Natural killer cell treated with Interleukin-12 subunit alpha and Interleukin-12 subunit beta and Interleukin-15 and Interleukin-18, amount 100 ng/mL, for 72 hours (primary cell): Measurements from ENCODE around the gene UCP3. TPM values are rescaled to one million over a fixed set of nuclear protein-coding genes. Genes with fewer than 3 reads are reported as not detected.

ENCODE experiments used
- ATAC-seq, 2 donors: fragments of 150-1000 bp; cut with Tn5 transposase in 1 of 2; sonication (Bioruptor Pico), chemical (Tn5 transposase) in 1 of 2; 2 replicates each; pipeline ENCODE4 v1.10.0; 2021
- DNase-seq: peaks from one replicate; pipeline ENCODE4 v3.0.0; 2022; ENCODE audit warnings: low spot score
- H3K27ac Mint-ChIP-seq, 2 donors: 1 replicate in 1 of 2; 2 replicates in 1 of 2; pipeline ENCODE4 v1.8.0; 2022; ENCODE audit warnings: mixed read lengths in 2 of 2, mild to moderate bottlenecking in 1 of 2, moderate library complexity in 1 of 2
- H3K27me3 Mint-ChIP-seq, 2 donors: 1 replicate in 1 of 2; 2 replicates in 1 of 2; pipeline ENCODE4 v1.8.0; 2022; ENCODE audit warnings: mixed read lengths in 2 of 2
- H3K36me3 Mint-ChIP-seq: one replicate; pipeline ENCODE4 v1.8.0; 2022; ENCODE audit warnings: mixed read lengths
- H3K4me1 Mint-ChIP-seq, 2 donors: 1 replicate in 1 of 2; 2 replicates in 1 of 2; pipeline ENCODE4 v1.8.0; 2022; ENCODE audit warnings: low read depth in 2 of 2, mixed read lengths in 2 of 2, mild to moderate bottlenecking in 1 of 2
- H3K4me3 Mint-ChIP-seq: one replicate; pipeline ENCODE4 v1.8.0; 2022; ENCODE audit warnings: mixed read lengths
- H3K9me3 Mint-ChIP-seq: 2 replicates; pipeline ENCODE4 v1.8.0; 2022; ENCODE audit warnings: mixed read lengths
- total RNA-seq, 2 donors: library from RNA; stranded (reverse); gene quantifications; one replicate each; pipeline ENCODE4 v1.2.3, GENCODE V29; 2022

UCP3 gene
- total RNA-seq, 2 donors from 2014 or later: 5.2 to 7.2 TPM

DNA sequence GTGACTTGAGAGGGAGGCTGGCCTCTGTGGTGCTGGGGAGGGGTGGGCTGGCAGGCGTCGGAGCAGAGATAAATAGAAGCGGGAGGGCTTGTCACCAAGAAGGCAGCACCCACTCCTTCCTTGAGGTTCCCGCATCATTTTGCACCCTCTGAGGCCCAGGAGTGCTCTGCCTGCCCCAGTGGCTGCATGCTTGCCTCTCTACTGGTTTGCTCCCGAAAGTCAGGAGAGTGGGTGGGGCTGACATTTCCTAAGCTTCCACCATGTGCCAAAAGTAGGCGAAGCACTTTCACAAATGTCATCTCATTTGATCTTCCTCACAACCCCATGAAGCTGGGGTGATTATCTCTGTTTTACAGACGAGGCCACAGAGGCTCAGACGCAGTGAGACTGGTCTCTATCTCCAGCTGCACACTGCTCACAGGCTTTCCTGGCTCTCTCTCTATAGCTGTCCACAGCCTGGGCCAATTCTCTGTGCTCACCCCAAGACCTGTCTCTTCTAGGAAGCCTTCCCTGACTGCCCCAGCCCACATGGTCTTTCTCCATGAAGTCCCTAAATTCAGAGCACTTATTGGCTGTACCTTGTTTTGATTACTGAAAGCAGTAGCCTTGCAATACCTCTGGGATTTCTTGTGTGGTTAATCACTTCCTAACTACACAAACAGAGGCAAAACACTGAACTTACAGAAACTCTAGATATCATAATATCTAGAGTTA is 2.6 kb upstream of the UCP3 start:
- peak; percentile 78 to 89 for ATAC-seq
- H3K4me3 Mint-ChIP-seq: peak overlapping the region; percentile 64
- peak overlapping the region; percentile 88 to 93 for H3K27ac Mint-ChIP-seq
- H3K4me1 Mint-ChIP-seq: peaks cover 40 to 45% of the 10 kb centered on the region in 2 donors
- peaks cover 8% of the 10 kb centered on the region for H3K36me3 Mint-ChIP-seq
- H3K9me3 Mint-ChIP-seq: no peaks in the 10 kb centered on the region
- no peaks in the 10 kb centered on the region for H3K27me3 Mint-ChIP-seq
- peak; percentile 65 for DNase-seq

DNA sequence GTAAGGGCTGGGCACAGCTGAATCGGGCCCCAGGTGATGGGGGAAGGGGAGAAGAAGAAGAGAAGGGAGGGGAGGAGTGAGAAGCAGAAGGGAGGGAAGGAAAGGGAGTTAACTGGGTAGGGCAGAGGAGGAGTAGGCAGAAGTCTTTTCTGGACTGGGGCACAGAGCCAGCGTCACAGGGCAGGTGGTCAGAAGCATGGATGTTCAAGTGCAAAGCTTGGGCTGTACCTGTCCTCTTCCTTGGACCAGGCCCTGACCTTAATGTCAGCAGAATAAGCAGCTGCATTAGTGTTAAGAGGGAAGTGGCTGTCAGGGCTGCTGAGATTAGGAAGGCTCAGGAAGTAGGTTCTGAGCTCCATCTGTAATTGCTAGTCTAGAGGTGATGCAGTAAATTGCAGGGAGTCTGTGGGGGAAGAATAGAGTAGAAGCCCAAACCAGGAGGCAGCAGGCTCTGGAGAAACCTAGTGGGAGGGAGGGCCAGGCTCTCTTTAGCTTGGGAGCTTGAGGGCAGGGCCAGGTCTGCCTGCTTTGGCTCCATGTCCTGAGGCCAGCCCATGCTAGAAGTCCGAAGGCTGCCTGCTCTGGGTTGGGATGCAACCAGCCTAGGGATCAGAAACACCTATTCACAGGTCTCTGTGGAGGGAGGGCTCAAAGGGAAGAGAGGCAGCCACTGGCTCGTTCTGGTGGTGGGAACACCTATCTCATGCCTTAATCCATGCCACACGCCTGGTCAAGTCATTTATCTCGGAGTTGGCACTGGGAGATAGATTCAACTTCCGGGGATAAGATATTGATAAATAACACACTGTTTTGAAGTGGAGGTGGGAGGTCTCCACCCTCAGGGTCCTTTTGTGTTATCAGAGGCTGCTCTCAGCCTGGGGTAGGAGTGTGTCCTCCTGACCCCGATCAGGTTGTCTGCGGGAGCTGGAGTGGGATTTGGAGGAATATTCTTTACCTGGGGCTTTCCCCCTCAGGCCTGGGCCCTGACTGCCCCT is 1.7 kb upstream of the UCP3 start:
- DNase-seq (no peak), ATAC-seq (no peak)
- no peaks in the 10 kb centered on the region for H3K36me3 Mint-ChIP-seq
- H3K27me3 Mint-ChIP-seq: no peaks in the 10 kb centered on the region
- H3K27ac Mint-ChIP-seq: peak overlapping the region; percentile 88 to 93
- peaks cover 41 to 45% of the 10 kb centered on the region in 2 donors for H3K4me1 Mint-ChIP-seq
- peak overlapping the region; percentile 30 for H3K4me3 Mint-ChIP-seq
- H3K9me3 Mint-ChIP-seq: no peaks in the 10 kb centered on the region

DNA sequence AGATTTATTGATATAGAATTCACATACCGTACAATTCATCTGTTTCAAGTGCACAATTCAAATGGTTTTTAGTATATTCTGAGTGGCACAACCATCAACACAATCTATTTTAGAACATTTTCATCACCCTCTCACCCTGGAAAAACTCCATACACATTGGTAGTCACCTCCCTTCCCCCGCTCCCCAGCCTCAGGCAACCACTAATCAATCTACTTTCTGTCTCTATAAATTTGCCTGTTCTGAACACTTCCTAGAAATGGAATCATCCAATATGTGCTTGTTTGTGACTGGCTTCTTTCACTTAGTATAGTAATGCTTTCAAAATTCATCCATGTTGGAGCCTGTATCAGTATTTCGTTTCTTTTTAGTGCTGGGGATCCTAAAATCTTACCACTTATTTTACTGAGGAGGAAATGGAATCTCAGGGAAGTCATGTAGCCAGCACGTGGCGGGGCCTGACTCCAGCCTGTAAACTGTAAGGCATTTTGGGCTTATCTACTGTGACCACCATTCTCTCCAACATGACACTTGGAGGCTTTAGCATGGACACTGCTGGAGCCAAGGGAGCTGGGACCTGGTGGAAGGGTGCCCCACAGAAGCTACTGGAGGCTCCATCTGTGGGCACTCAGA is 905 bp upstream of the UCP3 start:
- H3K4me3 Mint-ChIP-seq: peak overlapping the region; percentile 30
- H3K4me1 Mint-ChIP-seq: peaks cover 49% of the 10 kb centered on the region in 2 donors

DNA sequence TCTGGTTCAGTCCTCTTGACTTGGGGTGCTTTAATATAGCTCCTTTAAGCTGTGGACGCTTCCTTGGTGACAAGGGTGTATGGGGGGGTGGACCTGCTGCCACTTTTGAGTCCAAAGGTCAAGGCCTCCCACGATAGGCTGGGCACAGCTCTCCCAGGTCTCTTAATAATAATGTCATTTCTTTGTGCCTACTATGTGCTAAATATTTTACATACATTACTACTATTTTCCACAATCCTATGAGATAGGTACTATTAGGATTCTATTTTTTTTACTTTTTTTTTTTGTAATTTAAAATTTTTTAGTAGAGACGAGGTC is 304 bp upstream of the UCP3 start:
- DNase-seq (no peak), ATAC-seq (no peak)
- H3K27ac Mint-ChIP-seq: peak overlapping the region; percentile 88 to 93
- H3K4me1 Mint-ChIP-seq: peaks cover 49 to 55% of the 10 kb centered on the region in 2 donors
- no peak overlapping the region for H3K4me3 Mint-ChIP-seq
- no peaks in the 10 kb centered on the region for H3K27me3 Mint-ChIP-seq
- H3K36me3 Mint-ChIP-seq: no peaks in the 10 kb centered on the region
- H3K9me3 Mint-ChIP-seq: no peaks in the 10 kb centered on the region

More for the DNA sequence above, 905 bp upstream of the UCP3 start:
- Mint-ChIP-seq H3K27me3 (no peaks in the 10 kb centered on the region), H3K36me3 (no peaks in the 10 kb centered on the region), H3K27ac (peak overlapping the region; percentile 88 to 93), H3K9me3 (no peaks in the 10 kb centered on the region)
- ATAC-seq (no peak), DNase-seq (no peak)

DNA sequence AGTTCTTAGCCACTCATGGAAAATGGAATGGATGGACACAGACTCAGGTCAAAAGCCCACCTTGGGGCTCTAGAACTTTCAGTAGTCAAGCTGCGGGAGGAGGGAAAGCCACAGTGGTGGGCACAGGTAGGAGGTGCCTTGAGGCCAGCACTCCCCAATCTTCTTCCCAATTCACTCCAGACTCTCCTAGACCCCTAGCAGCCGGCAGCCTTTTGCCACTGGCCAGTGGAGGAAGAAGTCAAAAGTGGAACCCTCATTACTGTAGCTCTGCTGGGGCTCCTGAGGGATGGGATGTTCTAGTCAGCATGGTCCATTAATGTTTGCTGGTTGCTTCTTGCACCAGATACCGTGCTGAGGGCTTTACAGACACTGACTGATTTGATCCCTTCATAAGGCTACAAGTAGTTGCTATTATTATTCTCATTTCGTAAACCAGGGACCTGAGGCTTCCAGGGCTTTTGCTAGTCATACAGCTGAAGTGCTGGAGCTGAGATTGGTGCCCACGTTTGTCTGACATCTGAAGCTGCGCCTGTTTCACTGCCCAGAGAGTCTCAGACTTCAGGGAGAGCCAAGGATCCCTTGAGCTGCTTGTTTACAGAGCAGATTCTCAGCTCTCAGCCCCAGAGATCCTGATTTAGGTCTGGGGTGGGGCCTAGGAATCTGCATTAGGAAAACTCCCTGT is 1.1 kb downstream of the UCP3 start:
- H3K4me1 Mint-ChIP-seq: peaks cover 54 to 66% of the 10 kb centered on the region in 2 donors
- H3K27ac Mint-ChIP-seq: peak overlapping the region; percentile 74 to 89
- DNase-seq (no peak), ATAC-seq (no peak)
- H3K4me3 Mint-ChIP-seq: no peak overlapping the region
- no peaks in the 10 kb centered on the region for H3K27me3 Mint-ChIP-seq
- no peaks in the 10 kb centered on the region for H3K36me3 Mint-ChIP-seq
- no peaks in the 10 kb centered on the region for H3K9me3 Mint-ChIP-seq

DNA sequence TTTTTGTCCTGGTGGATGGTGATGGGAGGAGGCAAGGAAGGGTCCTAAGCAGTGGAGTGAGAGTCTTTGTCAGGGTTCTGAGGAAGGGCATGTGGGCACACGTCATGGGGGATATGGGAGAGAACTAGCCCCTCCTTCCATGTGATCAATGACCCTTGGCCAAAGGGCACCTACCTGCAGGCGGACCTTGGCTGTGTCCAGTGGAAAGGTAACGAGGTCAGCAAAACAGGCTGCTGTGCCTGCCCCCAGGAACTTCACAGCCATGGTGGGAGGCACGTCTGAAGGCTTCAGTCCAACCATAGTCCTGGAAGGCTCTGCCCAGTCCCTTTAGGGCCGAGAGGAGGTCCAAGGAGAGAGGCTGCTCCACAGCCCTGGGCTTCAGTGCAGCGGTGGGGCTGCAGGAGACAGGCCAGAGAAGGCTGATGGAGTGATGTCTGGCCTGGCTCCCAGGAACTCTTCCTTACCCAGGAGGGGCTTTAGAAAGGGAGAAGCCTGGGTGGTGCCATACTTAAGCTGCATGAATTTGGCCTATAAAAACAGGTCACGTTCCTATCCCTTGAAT is 2.1 kb downstream of the UCP3 start:
- Mint-ChIP-seq H3K4me3 (no peak overlapping the region), H3K27ac (peak overlapping the region; percentile 44 to 61), H3K27me3 (no peaks in the 10 kb centered on the region)

DNA sequence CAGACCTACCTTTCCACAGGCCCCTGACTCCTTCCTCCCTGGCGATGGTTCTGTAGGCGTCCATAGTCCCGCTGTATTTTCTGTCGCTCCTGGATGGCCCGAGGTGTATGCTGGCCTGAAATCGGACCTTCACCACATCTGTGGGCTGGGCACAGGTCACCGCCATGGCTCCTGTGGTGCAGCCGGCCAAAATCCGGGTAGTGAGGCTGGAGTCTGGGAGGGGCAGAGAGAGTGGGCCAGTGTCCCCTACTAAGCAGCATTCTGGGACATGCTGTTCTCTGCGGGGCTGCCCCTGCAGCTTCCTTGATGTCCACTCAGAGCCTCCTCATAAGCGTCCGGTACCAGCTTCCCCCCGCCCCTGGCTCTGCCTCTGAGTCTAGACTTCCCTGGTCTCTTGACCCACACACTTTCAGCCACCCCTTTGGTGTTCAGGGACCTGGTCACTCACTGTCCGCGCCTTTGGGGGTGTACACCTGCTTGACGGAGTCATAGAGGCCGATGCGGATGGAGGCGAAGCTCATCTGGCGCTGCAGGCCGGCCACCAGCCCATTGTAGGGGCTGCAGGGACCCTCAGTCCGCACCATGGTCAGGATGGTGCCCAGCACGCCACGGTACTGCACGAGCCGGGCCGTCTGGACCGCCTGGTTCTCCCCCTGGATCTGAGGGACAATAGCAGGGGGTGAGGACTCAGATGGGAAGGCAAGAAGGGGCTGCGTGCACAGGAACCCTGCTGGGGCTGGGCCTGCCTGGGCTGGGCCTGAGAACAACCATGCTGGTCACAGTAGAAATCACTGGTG is 3.0 kb downstream of the UCP3 start:
- Mint-ChIP-seq H3K27ac (peak overlapping the region; percentile 61 to 70), H3K4me1 (peaks cover 62 to 70% of the 10 kb centered on the region in 2 donors), H3K4me3 (peak overlapping the region; percentile 74)

More for the DNA sequence above, 2.1 kb downstream of the UCP3 start:
- Mint-ChIP-seq H3K36me3 (no peaks in the 10 kb centered on the region), H3K4me1 (peaks cover 61 to 70% of the 10 kb centered on the region in 2 donors), H3K9me3 (no peaks in the 10 kb centered on the region)
- DNase-seq (no peak), ATAC-seq (no peak)

DNA sequence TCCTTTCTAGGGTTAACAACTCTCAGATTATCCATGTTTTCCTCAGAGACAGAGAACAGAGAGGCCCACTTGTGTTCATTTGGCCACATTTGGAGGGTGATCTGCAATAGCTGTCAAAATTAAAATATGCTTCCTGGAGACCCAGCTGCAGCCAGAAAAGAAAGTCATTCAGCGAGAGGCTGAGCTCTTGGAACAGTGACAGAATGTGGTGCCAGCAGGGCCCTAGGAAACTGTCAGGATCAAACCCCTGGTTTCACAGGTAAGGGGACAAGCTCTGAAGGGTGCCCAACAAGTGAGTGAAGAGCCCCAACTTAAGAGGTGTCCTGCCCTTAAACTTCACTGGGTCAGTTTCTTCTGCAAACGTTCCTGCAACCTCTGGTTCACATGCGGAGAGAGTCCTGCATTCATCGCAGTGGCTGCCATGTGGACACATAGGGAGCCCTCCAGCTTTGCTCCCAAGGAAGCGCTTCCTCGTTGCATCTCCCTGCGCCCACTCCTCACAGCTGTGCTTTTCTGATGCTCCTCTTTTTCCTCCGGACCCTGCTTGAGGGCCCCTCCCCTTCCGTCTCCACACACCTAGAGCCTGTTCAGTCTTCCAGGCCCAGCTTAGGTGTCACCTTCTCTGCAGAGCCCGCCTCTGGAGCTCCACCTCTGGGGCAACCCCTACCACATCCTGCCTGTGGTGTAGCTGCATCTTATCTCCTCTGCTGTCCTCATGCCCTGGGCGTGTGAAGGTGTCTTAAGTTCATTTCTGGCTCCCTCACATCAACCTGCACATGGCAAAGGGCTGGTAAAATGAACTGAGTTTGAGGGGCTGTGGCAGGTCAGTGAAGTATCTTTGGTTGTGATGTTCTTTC is 3.9 kb downstream of the UCP3 start:
- no peaks in the 10 kb centered on the region for H3K27me3 Mint-ChIP-seq
- H3K27ac Mint-ChIP-seq: peak overlapping the region; percentile 61 to 70
- ATAC-seq (peak; percentile 92 to 96), DNase-seq (peak; percentile 86)
- H3K36me3 Mint-ChIP-seq: no peaks in the 10 kb centered on the region
- H3K4me3 Mint-ChIP-seq: peak overlapping the region; percentile 74
- no peaks in the 10 kb centered on the region for H3K9me3 Mint-ChIP-seq
- peaks cover 62 to 68% of the 10 kb centered on the region in 2 donors for H3K4me1 Mint-ChIP-seq

More for the DNA sequence above, 3.0 kb downstream of the UCP3 start:
- ATAC-seq (no peak), DNase-seq (no peak)
- Mint-ChIP-seq H3K36me3 (no peaks in the 10 kb centered on the region), H3K9me3 (no peaks in the 10 kb centered on the region), H3K27me3 (no peaks in the 10 kb centered on the region)

DNA sequence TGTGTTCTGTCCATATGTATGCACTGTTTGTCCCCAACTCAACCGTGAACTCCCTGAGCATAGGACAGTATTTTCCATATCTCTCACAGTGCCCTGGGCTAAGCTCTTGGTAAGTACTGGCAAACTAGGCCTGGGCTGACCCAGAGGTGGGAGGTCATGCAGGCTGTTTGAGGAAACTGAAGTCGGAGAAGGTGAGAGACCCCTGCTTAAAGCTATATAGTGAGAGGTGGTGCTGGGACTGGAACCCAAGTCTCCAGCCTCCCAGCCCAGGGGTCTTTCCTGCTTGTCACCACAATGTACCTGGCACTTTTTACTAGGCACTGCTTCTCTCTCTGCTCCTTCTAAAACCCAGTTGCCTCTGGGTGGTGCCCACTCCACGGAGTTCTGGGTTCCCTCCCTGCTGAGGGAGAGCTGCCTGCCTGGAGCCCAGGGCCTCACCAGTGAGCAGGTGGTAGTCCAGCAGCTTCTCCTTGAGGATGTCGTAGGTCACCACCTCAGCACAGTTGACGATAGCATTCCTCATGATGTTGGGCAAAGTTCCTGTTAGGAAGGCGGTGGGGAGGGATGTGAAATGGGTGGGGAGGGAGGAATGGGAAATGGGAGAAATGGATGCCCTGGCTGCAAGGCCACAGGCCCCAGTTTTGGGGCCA is 4.7 kb downstream of the UCP3 start:
- DNase-seq: no peak
- Mint-ChIP-seq H3K4me3 (peak overlapping the region; percentile 29), H3K27ac (peak overlapping the region; percentile 61 to 70), H3K36me3 (no peaks in the 10 kb centered on the region), H3K27me3 (no peaks in the 10 kb centered on the region), H3K9me3 (no peaks in the 10 kb centered on the region), H3K4me1 (peaks cover 64 to 70% of the 10 kb centered on the region in 2 donors)
- no peak for ATAC-seq

DNA sequence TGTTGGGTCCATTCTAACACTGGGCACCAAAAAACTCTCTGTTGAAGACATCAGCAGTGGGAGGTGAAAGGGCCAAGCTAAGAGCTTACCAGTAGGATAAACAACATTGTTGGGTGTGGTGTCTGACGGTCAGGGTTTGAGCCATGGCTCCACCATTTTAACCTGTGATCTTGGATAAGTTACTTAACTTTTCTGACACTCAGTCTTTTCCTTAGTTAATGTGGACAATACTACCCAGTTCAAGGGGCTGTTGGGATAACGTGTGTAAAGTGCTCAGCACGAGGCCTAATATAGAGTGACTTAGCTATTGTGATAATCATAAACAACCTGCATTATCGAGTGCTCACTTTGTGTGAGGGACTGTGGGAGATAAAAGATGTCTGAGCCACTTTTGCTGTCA is 6.1 kb downstream of the UCP3 start:
- H3K4me1 Mint-ChIP-seq: peaks cover 62 to 66% of the 10 kb centered on the region in 2 donors
- H3K27ac Mint-ChIP-seq: peak overlapping the region; percentile 61 to 70
- DNase-seq: no peak
- no peak for ATAC-seq
- no peaks in the 10 kb centered on the region for H3K36me3 Mint-ChIP-seq
- no peaks in the 10 kb centered on the region for H3K27me3 Mint-ChIP-seq
- H3K4me3 Mint-ChIP-seq: no peak overlapping the region
- H3K9me3 Mint-ChIP-seq: no peaks in the 10 kb centered on the region

DNA sequence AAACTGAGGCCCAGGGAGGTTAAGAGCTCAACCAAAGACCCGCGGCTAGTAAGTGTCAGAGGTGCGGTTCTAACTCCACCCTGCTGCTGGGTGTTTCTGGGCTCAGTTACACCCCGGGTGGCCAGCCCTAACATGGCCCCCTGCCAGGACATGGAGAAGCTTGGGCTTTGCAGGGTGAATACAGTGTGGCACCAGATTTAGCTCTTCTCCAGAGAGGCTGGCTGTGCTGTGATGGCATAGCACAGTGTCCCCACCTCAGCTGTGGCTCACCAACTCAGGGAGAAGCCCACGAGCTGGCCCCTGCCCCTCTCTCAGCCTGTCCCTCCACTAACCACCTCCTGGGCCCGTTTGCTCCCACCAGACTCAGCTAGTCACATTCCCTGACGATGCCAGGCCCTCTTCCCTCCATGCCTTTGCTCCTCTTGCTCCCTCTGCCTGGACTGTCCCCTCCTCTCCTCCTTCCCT is 7.0 kb downstream of the UCP3 start:
- Mint-ChIP-seq H3K27me3 (no peaks in the 10 kb centered on the region), H3K4me3 (peak overlapping the region; percentile 40), H3K4me1 (peaks cover 72% of the 10 kb centered on the region in 2 donors), H3K9me3 (no peaks in the 10 kb centered on the region), H3K36me3 (no peaks in the 10 kb centered on the region), H3K27ac (peak overlapping the region; percentile 95 to 96)
- ATAC-seq: peak; percentile 9 to 37
- DNase-seq: no peak
